Endothelial cell of umbilical vein (primary cell): ENCODE measurements around the gene PRKCB. TPM values are rescaled to one million over a fixed set of nuclear protein-coding genes. Genes with fewer than 3 reads are reported as not detected.

Experiments
- BruUV-seq: library from RNA; stranded (reverse); fragments of 400-500 nt; replicated peaks from 2 replicates; lab custom pipeline; 2021; lab: Mats Ljungman, UMichigan
- CTCF ChIA-PET: fragments of 300-600, 350-600 bp; sonication (Branson Sonifier 250); formaldehyde crosslinking; loops from one replicate; lab custom pipeline; 2021; ENCODE audit warnings: antibody characterized with exemption, inconsistent platforms; lab: Charles Lee
- POLR2A ChIA-PET: fragments of 300-600, 350-600 bp; sonication (Branson Sonifier 250); formaldehyde crosslinking; loops from one replicate; lab custom pipeline; 2021; ENCODE audit warnings: antibody characterized with exemption, inconsistent platforms; lab: Charles Lee
- DNase-seq: peaks from one replicate; pipeline ENCODE4 v3.0.0-alpha.2; 2011; ENCODE audit warnings: low read depth, low spot score
- FAIRE-seq: peaks from 2 replicates; lab custom pipeline; 2011; peaks lifted over from hg19 to GRCh38; lab: Jason Lieb, UNC
- H2AFZ ChIP-seq: 2 replicates; pipeline ENCODE4 v1.6.0; 2012; ENCODE audit warnings: low read depth, low read length, control low read depth, inconsistent platforms
- H3K27ac ChIP-seq: 2 replicates; pipeline ENCODE4 v1.5.1; 2011; ENCODE audit warnings: low read depth, mild to moderate bottlenecking, control low read depth, low read length, moderate library complexity; ENCODE audit not compliant: insufficient read depth
- H3K27me3 ChIP-seq, 2 experiments: 2 replicates each; pipeline versions ENCODE4 v1.6.0 to v1.6.1; 2011; ENCODE audit warnings: low read length in 2 of 2, mixed read lengths in 1 of 2; ENCODE audit not compliant: control insufficient read depth in 2 of 2, insufficient read depth in 2 of 2
- H3K36me3 ChIP-seq, 2 experiments: 2 replicates in 1 of 2; 3 replicates in 1 of 2; pipeline ENCODE4 v1.5.1; 2011; ENCODE audit warnings: low read length in 2 of 2, mild to moderate bottlenecking in 1 of 2, moderate library complexity in 1 of 2; ENCODE audit not compliant: control insufficient read depth in 2 of 2, insufficient read depth in 2 of 2; ENCODE audit errors: extremely low read depth in 1 of 2
- H3K4me1 ChIP-seq: 3 replicates; pipeline ENCODE4 v1.5.1; 2011; ENCODE audit warnings: mild to moderate bottlenecking, low read length; ENCODE audit not compliant: control insufficient read depth, insufficient read depth; ENCODE audit errors: extremely low read depth
- H3K4me2 ChIP-seq: 2 replicates; pipeline ENCODE4 v1.6.1; 2011; ENCODE audit warnings: low read length, control low read depth, mixed read lengths; ENCODE audit not compliant: insufficient read depth
- H3K4me3 ChIP-seq, 3 experiments: fragments of 200-600 bp in 1 of 3; sonication (generic), shearing (Covaris generic) in 1 of 3; replicated peaks in 1 of 3; 2 replicates each; pipeline ENCODE4 v1.5.1; 2011 to 2016; ENCODE audit warnings: control low read depth in 3 of 3, low read length in 3 of 3, mild to moderate bottlenecking in 2 of 3, inconsistent platforms in 1 of 3, low read depth in 1 of 3, moderate library complexity in 1 of 3; ENCODE audit not compliant: insufficient read depth in 1 of 3
- H3K79me2 ChIP-seq: 2 replicates; pipeline ENCODE4 v1.6.0; 2012; ENCODE audit warnings: low read length, inconsistent platforms; ENCODE audit not compliant: control insufficient read depth, insufficient read depth
- H3K9ac ChIP-seq: replicated peaks from 2 replicates; pipeline ENCODE3; 2011; ENCODE audit warnings: low read length, control low read depth; ENCODE audit not compliant: insufficient read depth; ENCODE audit errors: extremely low read depth
- H3K9me1 ChIP-seq: replicated peaks from 3 replicates; pipeline ENCODE4 v1.6.0; 2011; ENCODE audit warnings: mild to moderate bottlenecking, low read length; ENCODE audit not compliant: control insufficient read depth, insufficient read depth; ENCODE audit errors: extremely low read depth
- H3K9me3 ChIP-seq: replicated peaks from 2 replicates; pipeline ENCODE4 v1.5.1; 2012; ENCODE audit warnings: low read length, inconsistent platforms; ENCODE audit not compliant: control insufficient read depth, insufficient read depth
- H4K20me1 ChIP-seq: replicated peaks from 2 replicates; pipeline ENCODE3; 2011; ENCODE audit warnings: mild to moderate bottlenecking, low read length; ENCODE audit not compliant: control insufficient read depth, insufficient read depth; ENCODE audit errors: extremely low read depth
- CTCF ChIP-seq, 2 donors: IDR thresholded peaks; 1 replicate in 1 of 2; 2 replicates in 1 of 2; pipeline ENCODE4 v1.5.1; 2011; ENCODE audit warnings: low read length in 2 of 2, mild to moderate bottlenecking in 2 of 2, moderate library complexity in 2 of 2, control low read depth in 1 of 2, inconsistent platforms in 1 of 2, low read depth in 1 of 2; ENCODE audit not compliant: insufficient read depth in 1 of 2; ENCODE audit errors: extremely low read depth in 1 of 2
- EZH2 ChIP-seq: IDR thresholded peaks from 2 replicates; pipeline ENCODE4 v1.6.1; 2012; ENCODE audit warnings: borderline replicate concordance, low read depth, mild to moderate bottlenecking, moderate library complexity, low read length, inconsistent platforms; ENCODE audit not compliant: severe bottlenecking
- FOS ChIP-seq: IDR thresholded peaks from 2 replicates; pipeline ENCODE4 v1.6.1; 2011; ENCODE audit warnings: mild to moderate bottlenecking, low read length, moderate library complexity, borderline replicate concordance; ENCODE audit not compliant: insufficient read depth
- GATA2 ChIP-seq: IDR thresholded peaks from 2 replicates; pipeline ENCODE4 v1.7.0; 2011; ENCODE audit warnings: low read depth, mild to moderate bottlenecking, moderate library complexity, mixed read lengths, low read length; ENCODE audit not compliant: insufficient read length, insufficient read depth
- JUN ChIP-seq: IDR thresholded peaks from 2 replicates; pipeline ENCODE4 v1.6.1; 2011; ENCODE audit warnings: borderline replicate concordance, low read depth; ENCODE audit not compliant: insufficient read length, insufficient read depth
- MYC ChIP-seq: IDR thresholded peaks from one replicate; pipeline ENCODE4 v1.6.1; 2011; ENCODE audit warnings: mild to moderate bottlenecking, low read depth, low read length
- POLR2A ChIP-seq: IDR thresholded peaks from 2 replicates; pipeline ENCODE4 v1.6.1; 2012; ENCODE audit warnings: low read depth, mild to moderate bottlenecking, control low read depth, low read length
- POLR2AphosphoS5 ChIP-seq: IDR thresholded peaks from 2 replicates; pipeline ENCODE4 v1.6.1; 2012; ENCODE audit warnings: low read depth, mild to moderate bottlenecking, control low read depth, low read length, moderate library complexity; ENCODE audit not compliant: insufficient read depth
- dilution Hi-C: fragments of 300-500 bp; cut with MboI; formaldehyde crosslinking; loops from one replicate; pipeline ENCODE4 v1.15.0; 2019; ENCODE audit warnings: low sequenced_read_pairs; ENCODE audit not compliant: extremely low pct_ligation_motif_present
- intact Hi-C: fragments of 100-400 bp; cut with micrococcal nuclease; formaldehyde crosslinking; loops from one replicate; pipeline ENCODE4 v1.10.0; 2022
- polyA plus RNA-seq, 4 experiments: library from polyadenylated mRNA; depleted of rRNA in 3 of 4; stranded (reverse) in 3 of 4; unstranded in 1 of 4; fragments of >200 nt; gene quantifications; 2 replicates each; pipeline versions ENCODE4 v1.2.1 to v1.2.3, GENCODE V29; 2011 to 2012; ENCODE audit warnings: missing spikeins in 1 of 4
- total RNA-seq: library from RNA; stranded (reverse); gene quantifications from 2 replicates; pipeline ENCODE4 v1.2.3, GENCODE V29; 2021
- TF ChIP-seq, protein P1 (sequence below): IDR thresholded peaks from 2 replicates; pipeline ENCODE4 v1.6.1; 2011; ENCODE audit not compliant: insufficient read depth, insufficient read length

PRKCB gene
- total and polyA plus RNA-seq, 2 donors (not counting 3 experiments of a cell fraction or from before 2014, with no cell fraction given) = 0.01 TPM; not detected in 1

GRCh38 chr16:23957287-23957686 lies 121.5 kb downstream of the PRKCB start:
- Histone ChIP-seq H3K79me2 (no peaks in the 10 kb centered on the region), H3K36me3 (no peaks in the 10 kb centered on the region), H3K4me1 (no peaks in the 10 kb centered on the region), H2AFZ (no peak overlapping the region), H3K9me3 (no peaks in the 10 kb centered on the region), H3K27ac (no peak overlapping the region), H3K9ac (no peak overlapping the region), H3K9me1 (no peaks in the 10 kb centered on the region), H3K4me2 (no peak overlapping the region), H4K20me1 (no peaks in the 10 kb centered on the region), H3K27me3 (no peaks in the 10 kb centered on the region), H3K4me3 (no peak overlapping the region)
- DNase-seq (no peak), FAIRE-seq (no peak)
- TF ChIP-seq POLR2A (no peak), POLR2AphosphoS5 (no peak), GATA2 (no peak), CTCF (IDR thresholded peaks at IDR 0.05; ENCODE audit: extremely low read depth in 1 of 2, insufficient read depth in 1 of 2, low read depth in 1 of 2, low read length in 2 of 2) (no peak), EZH2 (no peak), FOS (no peak), JUN (no peak), MYC (no peak)
- TF ChIP-seq, protein P1, sequence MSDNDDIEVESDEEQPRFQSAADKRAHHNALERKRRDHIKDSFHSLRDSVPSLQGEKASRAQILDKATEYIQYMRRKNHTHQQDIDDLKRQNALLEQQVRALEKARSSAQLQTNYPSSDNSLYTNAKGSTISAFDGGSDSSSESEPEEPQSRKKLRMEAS = no peak
- ChIA-PET CTCF (no interaction called here), POLR2A (no interaction called here)
- dilution Hi-C loops = no loop called here
- BruUV-seq = no TSS peak
- intact Hi-C loops = no loop called here
